SK-N-SH treated with all-trans-retinoic acid at 6 μM for 48 hours (cell line): Measurements from ENCODE around the gene PLCL2.

Experiments
- ARNTL ChIP-seq: fragments of 450-650 bp; formaldehyde crosslinking; IDR thresholded peaks from 2 replicates; pipeline ENCODE4 v1.5.0; 2020; ENCODE audit warnings: low read depth, mild to moderate bottlenecking, moderate library complexity, borderline replicate concordance
- ISL1 ChIP-seq: fragments of 250-450 bp; sonication (Bioruptor Pico); IDR thresholded peaks from 2 replicates; pipeline ENCODE4 v2.1.2; 2022; ENCODE audit warnings: mild to moderate bottlenecking, moderate library complexity
- OSR1 ChIP-seq: fragments of 250-450 bp; sonication (Bioruptor Pico); IDR thresholded peaks from 2 replicates; pipeline ENCODE4 v1.8.0; 2022; ENCODE audit warnings: moderate library complexity, mild to moderate bottlenecking, inconsistent platforms
- PATZ1 ChIP-seq: fragments of 250-450 bp; sonication (Bioruptor Pico); IDR thresholded peaks from 2 replicates; pipeline ENCODE4 v1.8.0; 2020; ENCODE audit warnings: mild to moderate bottlenecking, moderate library complexity, borderline replicate concordance
- PPARA ChIP-seq: fragments of 250-450 bp; sonication (Bioruptor Pico); IDR thresholded peaks from 2 replicates; pipeline ENCODE4 v1.5.0; 2020; ENCODE audit warnings: mild to moderate bottlenecking, borderline replicate concordance
- RARB ChIP-seq: fragments of 250-450 bp; sonication (Bioruptor Pico); IDR thresholded peaks from 2 replicates; pipeline ENCODE4 v1.8.0; 2021; ENCODE audit warnings: mild to moderate bottlenecking, moderate library complexity
- ZC3H10 ChIP-seq: fragments of 250-450 bp; sonication (Bioruptor Pico); IDR thresholded peaks from 2 replicates; pipeline ENCODE4 v1.5.1; 2021; ENCODE audit warnings: mild to moderate bottlenecking, moderate library complexity
- ZFP30 ChIP-seq: fragments of 450-650 bp; formaldehyde crosslinking; IDR thresholded peaks from 2 replicates; pipeline ENCODE4 v1.5.0; 2022; ENCODE audit warnings: mild to moderate bottlenecking, moderate library complexity
- TF ChIP-seq, protein P1 (sequence below): fragments of 250-450 bp; sonication (Bioruptor Pico); IDR thresholded peaks from 2 replicates; pipeline ENCODE4 v1.5.1; 2021; ENCODE audit warnings: mild to moderate bottlenecking, moderate library complexity

GRCh38 chr3:16961621-16962205 lies 77.0 kb downstream of the PLCL2 start:
- no peak for TF ChIP-seq ZFP30
- TF ChIP-seq ARNTL (CRISPR knock-in tag) = no peak
- TF ChIP-seq OSR1 (CRISPR knock-in tag) = no peak
- TF ChIP-seq PATZ1 (CRISPR knock-in tag) = no peak
- TF ChIP-seq, protein P1, sequence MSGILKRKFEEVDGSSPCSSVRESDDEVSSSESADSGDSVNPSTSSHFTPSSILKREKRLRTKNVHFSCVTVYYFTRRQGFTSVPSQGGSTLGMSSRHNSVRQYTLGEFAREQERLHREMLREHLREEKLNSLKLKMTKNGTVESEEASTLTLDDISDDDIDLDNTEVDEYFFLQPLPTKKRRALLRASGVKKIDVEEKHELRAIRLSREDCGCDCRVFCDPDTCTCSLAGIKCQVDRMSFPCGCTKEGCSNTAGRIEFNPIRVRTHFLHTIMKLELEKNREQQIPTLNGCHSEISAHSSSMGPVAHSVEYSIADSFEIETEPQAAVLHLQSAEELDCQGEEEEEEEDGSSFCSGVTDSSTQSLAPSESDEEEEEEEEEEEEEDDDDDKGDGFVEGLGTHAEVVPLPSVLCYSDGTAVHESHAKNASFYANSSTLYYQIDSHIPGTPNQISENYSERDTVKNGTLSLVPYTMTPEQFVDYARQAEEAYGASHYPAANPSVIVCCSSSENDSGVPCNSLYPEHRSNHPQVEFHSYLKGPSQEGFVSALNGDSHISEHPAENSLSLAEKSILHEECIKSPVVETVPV (CRISPR knock-in tag) = no peak
- TF ChIP-seq ISL1 = no peak
- no peak for TF ChIP-seq PPARA (CRISPR knock-in tag)
- no peak for TF ChIP-seq ZC3H10 (CRISPR knock-in tag)
- no peak for TF ChIP-seq RARB (CRISPR knock-in tag)
